Raji (cell line): ENCODE results near the gene CPN2.

Experiments used
- POLR2A ChIP-seq: IDR thresholded peaks from 2 replicates; pipeline ENCODE4 v1.6.1; 2011; ENCODE audit warnings: low read depth, low read length, control low read depth; ENCODE audit not compliant: insufficient read depth

CPN2 gene

DNA sequence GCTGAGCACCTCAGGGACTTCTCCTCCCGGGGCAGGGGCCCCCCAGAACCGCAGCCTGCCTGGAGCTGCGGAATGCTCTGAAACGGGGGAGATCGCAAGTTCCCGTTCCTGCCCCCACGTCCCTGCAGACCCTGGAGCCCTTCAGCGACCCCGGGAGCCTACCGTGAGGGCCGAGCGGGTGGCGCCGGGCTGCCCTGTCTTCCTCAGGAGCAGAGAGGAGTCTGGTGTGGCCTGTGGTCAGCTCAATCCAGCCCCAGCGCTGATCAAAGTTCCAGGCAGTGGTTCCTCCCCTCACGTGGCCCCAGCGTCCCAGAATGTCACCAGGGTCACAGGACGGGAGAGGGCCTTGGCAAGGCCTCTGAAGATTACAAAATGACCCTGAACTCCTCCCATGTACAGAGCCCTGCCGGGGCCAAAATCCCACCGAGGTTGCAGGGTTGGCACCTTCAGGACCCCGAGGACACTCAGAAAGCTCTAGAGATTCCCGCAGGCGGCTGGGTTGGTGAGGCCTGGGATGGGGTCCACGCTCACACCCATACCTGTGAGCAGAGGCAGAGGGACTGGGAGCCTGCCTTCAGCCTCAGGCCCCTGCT, at the start of gene CPN2:
TSS of gene CPN2 (minus strand) at position 249 of the 593 bp plus-strand sequence. CDS start 8,626 bp downstream, outside the sequence.
- TF ChIP-seq POLR2A, result no peak

DNA sequence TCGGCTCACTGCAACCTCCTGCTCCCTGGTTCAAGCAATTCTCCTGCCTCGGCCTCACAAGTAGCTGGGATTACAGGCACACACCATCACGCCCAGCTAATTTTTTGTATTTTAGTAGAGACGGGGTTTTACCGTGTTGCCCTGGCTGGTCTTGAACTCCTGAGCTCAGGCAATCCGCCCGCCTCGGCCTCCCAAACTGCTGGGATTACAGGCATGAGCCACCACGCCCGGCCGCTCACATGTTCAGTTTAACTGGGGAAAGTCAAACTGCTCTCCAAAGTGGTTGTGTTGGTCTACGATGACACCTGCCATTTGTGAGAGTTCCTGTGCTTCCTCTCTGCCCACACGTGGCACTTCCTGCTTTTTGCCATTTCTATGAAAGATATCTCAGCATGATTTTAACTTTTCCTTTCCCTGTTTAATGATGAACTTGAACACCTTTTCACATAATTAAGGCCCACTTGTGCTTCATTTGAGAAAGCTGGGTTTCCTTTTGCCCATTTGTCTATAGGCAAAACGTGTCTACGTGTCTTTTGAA, 48.8 kb upstream of the CPN2 start:
- no peak for TF ChIP-seq POLR2A

GRCh38 chr3:194399166-194399565, 48.0 kb upstream of the CPN2 start, which contains the start of gene GP5:
Gene GP5, minus strand, starts transcription at chr3:194399266. Its CDS starts 984 bp downstream, at chr3:194398282.
- TF ChIP-seq POLR2A, result no peak

GRCh38 chr3:194397757-194398312, 46.7 kb upstream of the CPN2 start:
- TF ChIP-seq POLR2A, result no peak

- no peak for TF ChIP-seq POLR2A
Observed at GRCh38 chr3:194396859-194397756, 46.0 kb upstream of the CPN2 start.

DNA sequence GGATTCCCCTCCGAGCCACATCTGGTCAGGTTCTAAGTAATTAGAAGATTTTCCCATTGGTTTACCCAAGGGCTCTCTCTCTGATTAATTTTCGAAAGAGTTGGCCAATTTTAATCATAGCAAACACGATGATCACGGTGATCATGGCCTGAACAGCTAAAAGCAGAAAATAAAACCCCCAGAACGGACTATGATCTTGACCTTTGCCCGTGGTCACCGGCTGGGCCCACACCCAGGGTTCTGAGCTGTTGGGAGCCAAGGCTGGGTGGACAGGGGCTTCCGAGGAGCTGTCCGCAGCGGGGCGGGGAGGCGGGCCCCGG, 45.4 kb upstream of the CPN2 start:
- no peak for TF ChIP-seq POLR2A

DNA sequence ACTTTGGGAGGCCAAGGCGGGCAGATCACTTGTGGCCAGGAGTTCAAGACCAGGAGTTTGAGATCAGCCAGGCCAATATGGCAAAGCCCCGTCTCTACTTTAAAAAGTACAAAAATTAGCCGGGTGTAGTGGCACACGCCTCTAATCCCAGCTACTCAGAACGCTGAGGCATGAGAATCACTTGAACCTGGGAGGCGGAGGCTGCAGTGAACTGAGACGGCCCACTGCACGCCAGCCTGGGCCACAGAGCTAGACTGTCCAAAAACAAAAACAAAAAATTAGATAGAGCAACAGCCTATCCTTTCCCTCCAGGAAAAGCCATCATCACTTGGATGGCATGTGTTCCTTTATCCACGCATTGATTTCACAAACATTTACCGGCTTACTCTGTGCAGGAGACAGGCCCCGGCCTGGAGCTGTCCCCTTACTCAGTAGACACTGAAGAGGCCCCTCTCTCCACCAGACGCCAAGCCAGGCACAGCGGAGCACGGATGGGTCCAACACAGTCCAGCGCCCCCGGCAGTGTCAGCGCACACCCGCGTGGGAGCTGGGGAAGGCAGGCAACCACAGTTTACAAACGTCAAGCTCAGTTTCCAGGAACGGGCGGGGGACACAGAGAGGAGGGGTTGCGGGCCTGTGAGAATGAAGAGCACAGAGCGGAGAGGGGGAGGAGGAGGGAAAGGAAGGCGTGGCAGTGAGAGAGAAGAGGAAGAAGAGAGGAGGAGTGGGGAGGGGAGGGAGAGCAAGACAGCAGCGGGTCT, 44.8 kb upstream of the CPN2 start:
- no peak for TF ChIP-seq POLR2A

DNA sequence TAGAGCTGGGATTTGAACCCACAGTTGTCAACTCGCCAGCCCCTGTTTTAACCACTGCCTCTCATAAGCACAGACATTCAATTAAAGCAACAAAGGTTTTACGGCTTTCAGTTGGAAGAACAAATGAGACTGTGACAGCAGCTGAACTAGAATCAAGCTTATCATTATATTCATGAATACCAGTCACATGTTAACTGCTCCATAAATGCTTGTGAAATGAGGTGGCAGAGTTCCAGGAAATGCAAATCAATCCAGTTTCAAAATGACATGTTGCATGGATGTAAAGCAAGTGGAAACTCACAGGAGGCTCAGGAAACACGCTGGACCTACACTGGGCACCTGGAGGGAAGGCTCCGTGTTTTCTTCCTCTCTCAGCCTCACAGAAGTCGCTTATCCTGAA, 44.1 kb upstream of the CPN2 start:
- TF ChIP-seq POLR2A, result no peak

DNA sequence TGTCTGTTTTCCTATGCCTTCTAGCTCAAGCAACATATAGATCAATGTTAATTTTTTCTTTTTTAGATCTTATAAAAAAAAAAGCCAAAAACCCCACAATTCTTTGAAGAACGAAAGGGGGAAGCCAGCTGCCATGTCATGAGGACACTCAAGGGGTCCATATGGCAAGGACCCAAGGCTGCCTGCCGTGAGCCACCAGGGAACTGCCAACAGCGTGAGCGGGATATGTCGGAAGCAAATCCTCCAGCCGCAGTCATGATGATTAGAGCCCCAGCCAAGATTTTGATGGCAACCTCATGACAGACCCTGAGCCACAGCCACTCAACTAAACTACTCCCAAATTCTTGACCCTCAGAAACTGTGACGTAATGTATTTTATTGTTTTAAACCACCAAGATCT, 41.4 kb upstream of the CPN2 start:
- no peak for TF ChIP-seq POLR2A

DNA sequence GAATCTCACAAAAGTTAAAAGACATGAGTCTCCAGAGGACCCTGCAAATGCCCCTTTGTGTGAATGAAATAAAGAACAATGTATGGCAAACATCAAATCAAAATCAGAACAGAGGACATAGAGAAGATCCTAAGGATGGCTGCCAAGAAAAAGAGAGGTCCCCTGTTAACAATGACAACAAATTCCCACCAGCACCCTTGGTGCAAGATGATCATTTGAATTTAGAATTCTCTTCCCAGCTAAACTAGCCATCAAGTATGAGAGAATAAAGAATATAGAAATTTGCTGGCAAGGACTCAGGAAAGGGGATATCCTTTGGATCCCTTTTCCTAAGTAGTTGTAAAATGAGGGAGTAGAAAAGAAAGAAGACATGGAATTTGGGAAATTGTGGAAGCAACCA, 39.7 kb upstream of the CPN2 start:
- no peak for TF ChIP-seq POLR2A

- no peak for TF ChIP-seq POLR2A
Observed at GRCh38 chr3:194389269-194389668, 38.1 kb upstream of the CPN2 start.

DNA sequence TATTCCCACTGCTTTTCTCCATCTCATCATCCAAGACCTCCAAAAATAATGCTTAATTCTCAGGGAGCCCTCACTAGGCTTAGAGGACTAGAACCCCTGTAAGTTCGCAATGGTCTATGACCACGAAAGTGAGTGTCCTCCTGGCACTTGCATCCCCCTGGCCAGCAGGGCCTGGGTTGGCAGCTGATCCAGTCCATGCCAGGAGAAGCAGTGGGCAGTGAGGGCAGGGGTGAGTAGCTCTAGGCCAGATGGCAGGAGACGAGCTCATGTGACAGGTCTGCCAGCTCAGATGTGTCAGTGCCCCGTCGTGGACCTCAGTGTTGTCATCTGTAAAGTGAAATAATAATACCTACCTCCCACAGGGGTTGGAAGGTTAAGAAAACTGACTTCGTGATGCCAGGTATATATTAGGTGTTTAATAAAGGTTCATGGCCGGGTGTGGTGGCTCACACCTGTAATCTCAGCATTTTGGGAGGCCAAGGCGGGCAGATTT, 36.8 kb upstream of the CPN2 start:
- no peak for TF ChIP-seq POLR2A

DNA sequence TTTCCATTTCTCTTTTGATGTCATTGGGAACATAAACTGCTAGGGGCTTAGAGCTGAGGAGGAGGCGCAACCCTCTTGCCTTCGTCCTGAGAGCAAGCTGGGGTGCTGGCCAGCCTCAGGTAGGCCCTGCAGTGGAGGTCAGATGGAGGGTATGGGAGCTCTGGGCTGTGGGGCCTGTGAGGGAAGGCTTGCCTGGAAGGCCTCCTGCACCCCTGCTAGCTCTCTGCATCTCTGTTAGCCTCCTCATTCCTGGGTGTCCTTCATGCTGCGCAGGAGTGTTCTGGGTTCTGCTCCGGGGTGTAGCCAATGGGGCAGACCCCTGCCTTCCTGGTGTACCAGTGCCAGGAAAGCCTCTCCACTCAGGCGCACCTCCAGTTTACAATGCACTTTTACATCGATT, 36.1 kb upstream of the CPN2 start:
- TF ChIP-seq POLR2A, result no peak

GRCh38 chr3:194386648-194387047, 35.5 kb upstream of the CPN2 start:
- no peak for TF ChIP-seq POLR2A

DNA sequence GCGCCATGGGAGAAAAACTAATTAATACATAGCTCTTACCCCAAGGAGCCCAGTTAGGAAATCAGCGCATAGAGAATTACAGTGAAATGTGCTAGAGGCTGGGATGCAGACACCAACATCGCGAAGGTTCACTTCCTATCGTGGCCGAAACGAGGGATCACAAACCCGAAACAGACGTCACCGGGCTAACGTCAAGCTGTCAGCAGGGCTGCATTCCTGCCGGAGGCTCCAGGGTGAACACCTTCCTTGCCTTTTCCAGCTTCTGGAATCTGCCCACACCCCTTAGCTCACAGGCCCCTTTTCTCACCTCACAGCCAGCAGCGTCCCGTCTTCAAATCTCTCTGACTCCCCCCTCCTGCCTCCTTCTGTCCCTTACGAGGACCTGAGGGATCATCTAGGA, 34.9 kb upstream of the CPN2 start:
- TF ChIP-seq POLR2A, result no peak
